Mucosa of rectum (tissue), 2 donors: ENCODE measurements around the gene ALK.

Experiments used
- H3K27ac ChIP-seq, 2 donors: one replicate each; pipeline ENCODE4 v1.7.0; 2013; ENCODE audit warnings: inconsistent platforms in 2 of 2, low read depth in 2 of 2, low read length in 2 of 2
- H3K27me3 ChIP-seq, 2 donors: one replicate each; pipeline ENCODE4 v1.7.0; 2013; ENCODE audit warnings: low read length in 2 of 2; ENCODE audit not compliant: control insufficient read depth in 2 of 2, insufficient read depth in 2 of 2
- H3K36me3 ChIP-seq, 2 donors: one replicate each; pipeline ENCODE4 v1.7.0; 2013; ENCODE audit warnings: low read length in 2 of 2; ENCODE audit not compliant: control insufficient read depth in 2 of 2, insufficient read depth in 2 of 2
- H3K4me1 ChIP-seq, 2 donors: one replicate each; pipeline ENCODE4 v1.7.0; 2013; ENCODE audit warnings: low read length in 2 of 2, mild to moderate bottlenecking in 1 of 2; ENCODE audit not compliant: control insufficient read depth in 2 of 2, insufficient read depth in 2 of 2
- H3K4me3 ChIP-seq, 2 donors: one replicate each; pipeline ENCODE4 v1.7.0; 2013; ENCODE audit warnings: low read length in 2 of 2
- H3K9ac ChIP-seq, 2 donors: one replicate each; pipeline ENCODE4 v1.7.0; 2013; ENCODE audit warnings: low read length in 2 of 2, low read depth in 1 of 2, mild to moderate bottlenecking in 1 of 2
- H3K9me3 ChIP-seq, 2 donors: one replicate each; pipeline ENCODE4 v1.7.0; 2013; ENCODE audit warnings: low read length in 2 of 2; ENCODE audit not compliant: control insufficient read depth in 2 of 2
- donor health status: healthy.
- donor health status: Normal muscosa, but diverticular disease.

Gene ALK

GRCh38 chr2:29351916-29352591, 569.3 kb downstream of the ALK start:
- no peak overlapping the region for H3K9ac ChIP-seq
- no peaks in the 10 kb centered on the region for H3K27me3 ChIP-seq
- H3K4me3 ChIP-seq = no peak overlapping the region
- H3K4me1 ChIP-seq = no peaks in the 10 kb centered on the region
- no peaks in the 10 kb centered on the region for H3K9me3 ChIP-seq
- H3K36me3 ChIP-seq = no peaks in the 10 kb centered on the region
- H3K27ac ChIP-seq = no peak overlapping the region

DNA sequence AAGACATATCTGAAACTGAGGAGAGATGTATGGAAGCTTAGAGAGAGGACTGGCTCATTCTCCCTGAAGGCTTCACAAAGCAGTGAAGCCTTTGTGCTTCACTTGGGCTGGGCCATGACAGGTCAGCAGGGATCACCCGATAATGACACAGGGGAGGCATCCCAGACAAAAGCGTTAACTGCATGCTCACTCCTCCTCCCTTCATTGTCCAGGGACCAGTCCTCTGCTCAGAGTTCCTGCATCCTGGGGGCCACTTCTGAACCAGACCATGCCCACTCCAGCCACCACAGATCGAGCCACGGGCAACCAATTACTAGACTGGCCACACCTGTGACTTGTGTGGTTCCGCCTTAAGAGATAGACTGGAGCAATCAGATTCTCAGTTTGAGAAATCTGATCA, 570.1 kb downstream of the ALK start:
- Histone ChIP-seq H3K4me1 (no peaks in the 10 kb centered on the region), H3K27ac (no peak overlapping the region)

GRCh38 chr2:29349316-29350030, 571.9 kb downstream of the ALK start:
- Histone ChIP-seq H3K9ac (no peak overlapping the region), H3K4me3 (no peak overlapping the region), H3K36me3 (no peaks in the 10 kb centered on the region), H3K9me3 (no peaks in the 10 kb centered on the region), H3K4me1 (no peaks in the 10 kb centered on the region), H3K27me3 (no peaks in the 10 kb centered on the region), H3K27ac (no peak overlapping the region)

More for the DNA sequence above, 570.1 kb downstream of the ALK start:
- Histone ChIP-seq H3K36me3 (no peaks in the 10 kb centered on the region), H3K27me3 (no peaks in the 10 kb centered on the region), H3K9ac (no peak overlapping the region), H3K9me3 (no peaks in the 10 kb centered on the region), H3K4me3 (no peak overlapping the region)

DNA sequence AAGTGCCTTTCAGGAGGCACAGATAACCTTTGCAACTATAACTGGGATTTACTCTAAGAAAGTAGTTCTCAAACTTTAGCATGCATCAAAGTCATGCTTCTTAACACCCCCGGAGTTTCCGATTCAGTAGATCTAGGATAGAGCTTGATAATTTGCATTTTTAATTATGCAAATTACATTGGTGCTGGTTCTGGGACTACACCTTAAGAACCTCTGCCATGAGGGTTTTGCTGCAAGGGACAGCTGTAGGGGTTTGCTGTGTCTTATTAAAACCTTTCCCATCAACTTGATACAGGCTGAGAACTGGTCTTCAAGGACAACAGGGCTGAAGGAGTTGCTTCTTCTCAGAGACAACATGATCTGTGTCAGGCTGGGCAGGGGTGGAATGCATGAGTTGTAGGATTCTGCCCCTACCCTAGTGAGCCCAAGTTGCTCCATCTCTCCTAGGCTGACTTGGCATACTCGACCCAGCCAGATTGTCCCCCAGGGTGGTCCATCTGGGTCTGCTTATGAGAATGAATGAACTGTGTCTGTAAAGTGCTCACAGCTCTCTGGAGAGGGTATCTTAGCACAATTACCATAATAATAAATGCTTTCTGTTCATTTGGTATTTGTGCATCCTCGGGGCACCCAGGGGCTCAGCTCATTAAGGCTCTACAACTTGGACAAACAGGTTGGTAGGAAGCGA, 573.5 kb downstream of the ALK start:
- Histone ChIP-seq H3K4me1 (no peaks in the 10 kb centered on the region), H3K9ac (no peak overlapping the region), H3K4me3 (no peak overlapping the region), H3K9me3 (no peaks in the 10 kb centered on the region), H3K27ac (no peak overlapping the region), H3K27me3 (no peaks in the 10 kb centered on the region), H3K36me3 (no peaks in the 10 kb centered on the region)

DNA sequence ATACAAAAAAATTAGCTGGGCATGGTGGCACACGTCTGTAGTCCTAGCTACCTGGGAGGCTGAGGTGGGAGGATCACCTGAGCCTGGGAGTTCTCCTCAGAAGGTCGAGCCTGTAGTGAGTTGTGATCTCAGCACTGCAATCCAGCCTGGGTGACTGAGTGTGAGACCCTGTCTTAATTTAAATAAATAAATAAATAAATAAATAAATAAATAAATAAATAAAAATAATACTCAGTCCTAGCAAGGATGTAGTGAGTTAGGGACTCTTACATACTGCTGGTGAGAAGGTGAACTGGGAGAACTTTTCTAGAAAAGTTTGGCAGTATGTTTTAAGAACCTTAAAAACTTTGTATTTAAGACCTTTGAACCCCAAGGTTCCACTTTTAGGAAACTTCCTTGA, 576.1 kb downstream of the ALK start:
- Histone ChIP-seq H3K36me3 (no peaks in the 10 kb centered on the region), H3K4me1 (no peaks in the 10 kb centered on the region), H3K9ac (no peak overlapping the region), H3K4me3 (no peak overlapping the region), H3K27me3 (no peaks in the 10 kb centered on the region), H3K9me3 (no peaks in the 10 kb centered on the region), H3K27ac (no peak overlapping the region)

DNA sequence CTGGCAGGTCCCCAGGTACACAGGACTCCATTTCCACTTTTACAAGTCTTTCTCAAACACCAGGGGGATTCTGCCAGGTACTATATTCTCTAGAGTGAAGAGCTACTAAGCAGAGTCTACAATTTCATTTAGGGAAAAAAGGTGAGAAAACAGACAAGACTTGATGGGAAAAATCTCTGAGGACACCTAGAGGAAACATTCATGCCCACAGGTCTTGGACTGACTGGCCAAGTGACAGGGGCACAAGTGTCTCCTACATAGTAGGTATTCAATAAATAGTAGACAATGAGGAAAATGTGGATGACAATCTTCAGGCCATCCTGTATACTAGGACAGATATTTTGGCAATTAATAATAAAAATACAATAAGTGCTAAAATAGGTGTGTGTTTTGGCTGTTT, 577.6 kb downstream of the ALK start:
- H3K27ac ChIP-seq = no peak overlapping the region
- H3K36me3 ChIP-seq = no peaks in the 10 kb centered on the region
- H3K9ac ChIP-seq = no peak overlapping the region
- no peaks in the 10 kb centered on the region for H3K27me3 ChIP-seq
- H3K4me3 ChIP-seq = no peak overlapping the region
- no peaks in the 10 kb centered on the region for H3K9me3 ChIP-seq
- no peaks in the 10 kb centered on the region for H3K4me1 ChIP-seq

GRCh38 chr2:29336341-29337241, 584.8 kb downstream of the ALK start:
- Histone ChIP-seq H3K4me1 (no peaks in the 10 kb centered on the region), H3K9ac (no peak overlapping the region), H3K9me3 (no peaks in the 10 kb centered on the region), H3K27me3 (no peaks in the 10 kb centered on the region), H3K27ac (no peak overlapping the region), H3K4me3 (no peak overlapping the region), H3K36me3 (no peaks in the 10 kb centered on the region)

DNA sequence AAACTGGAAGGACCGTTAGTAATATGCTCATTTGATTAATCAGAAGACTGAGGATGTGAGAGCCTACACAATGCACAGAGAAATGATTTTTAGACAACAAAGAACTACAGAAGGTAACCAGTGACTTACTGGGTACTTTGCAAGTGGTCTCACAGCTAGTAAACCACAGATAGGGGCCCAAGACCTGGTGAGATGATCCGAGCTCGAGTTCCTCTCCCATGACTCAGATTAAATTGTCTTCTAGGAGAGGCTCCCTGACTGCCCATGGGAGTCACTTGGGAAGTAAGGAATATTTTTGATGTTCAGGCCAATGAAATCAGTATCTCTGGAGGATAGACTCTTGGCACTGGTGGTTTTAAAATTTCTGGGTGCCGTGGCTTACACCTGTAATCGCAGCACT, 586.0 kb downstream of the ALK start:
- Histone ChIP-seq H3K36me3 (no peaks in the 10 kb centered on the region), H3K4me1 (no peaks in the 10 kb centered on the region), H3K27me3 (no peaks in the 10 kb centered on the region), H3K9ac (no peak overlapping the region), H3K4me3 (no peak overlapping the region), H3K27ac (no peak overlapping the region), H3K9me3 (no peaks in the 10 kb centered on the region)

DNA sequence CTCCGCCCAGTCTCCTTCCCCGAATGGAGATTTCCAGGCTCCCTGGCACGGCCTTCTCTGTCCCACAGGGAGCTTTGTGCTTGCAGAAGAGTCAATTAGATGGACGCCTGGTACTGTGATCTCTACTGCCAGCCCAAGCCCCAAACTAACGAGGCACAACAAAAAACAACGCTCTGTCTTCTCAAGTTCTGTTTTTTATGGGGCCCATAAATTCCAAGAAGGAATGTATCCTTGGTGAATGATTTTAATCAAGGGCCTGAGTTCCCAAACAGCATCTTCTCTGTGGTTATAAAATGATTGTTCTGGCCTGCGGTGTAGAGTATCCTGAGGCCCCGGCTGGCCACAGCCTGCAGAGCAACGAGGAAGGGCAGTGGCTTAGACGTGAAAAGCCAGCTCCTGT, 586.7 kb downstream of the ALK start:
- Histone ChIP-seq H3K27ac (no peak overlapping the region), H3K27me3 (no peaks in the 10 kb centered on the region), H3K9ac (no peak overlapping the region), H3K36me3 (no peaks in the 10 kb centered on the region), H3K4me3 (no peak overlapping the region), H3K9me3 (no peaks in the 10 kb centered on the region), H3K4me1 (no peaks in the 10 kb centered on the region)
